ENCODE data around the gene MXI1. TPM values are rescaled to one million over a fixed set of nuclear protein-coding genes. Genes with fewer than 3 reads are reported as not detected.
A peak's percentile ranks its signal among the peaks of the same experiment; 100 is the strongest.

Gene MXI1
- total and polyA plus RNA-seq, 2 donors (not counting 1 experiment from before 2014, with no cell fraction given) = 12.0 to 32.4 TPM

- H3K79me2 ChIP-seq (ENCODE audit: control insufficient read depth, insufficient read depth, low read length) = peaks cover 35% of the 10 kb centered on the region
- TF ChIP-seq CTCF (IDR thresholded peaks at IDR 0.05) (no peak), EZH2 (IDR thresholded peaks at IDR 0.05; ENCODE audit: borderline replicate concordance, insufficient read depth, low read depth, low read length, poor library complexity, severe bottlenecking) (no peak)
- peak overlapping the region; percentile 74 for H3K9ac ChIP-seq (ENCODE audit: low read length)
- peak; percentile 38 for ATAC-seq (ENCODE audit: low read depth)
- peaks cover 7% of the 10 kb centered on the region for H4K20me1 ChIP-seq (ENCODE audit: control insufficient read depth, insufficient read depth, low read length, poor library complexity, severe bottlenecking)
- H3K27ac ChIP-seq (ENCODE audit: low read length in 2 of 2) = peak overlapping the region; percentile 79 to 84
- H3K4me3 ChIP-seq (ENCODE audit: control extremely low read depth in 1 of 5, extremely low read depth in 1 of 5, insufficient read depth in 1 of 5, low read depth in 2 of 5, low read length in 4 of 5) = peak overlapping the region; percentile 2 to 90 (median 77)
- H3K4me1 ChIP-seq (ENCODE audit: control insufficient read depth in 2 of 2, insufficient read depth in 2 of 2, low read length in 2 of 2) = peaks cover 14 to 16% of the 10 kb centered on the region in 2 donors
- DNase-seq = peak; percentile 92
- Mint-ChIP-seq H3K9me3 (ENCODE audit: insufficient read depth) (no peaks in the 10 kb centered on the region), H3K4me1 (peaks cover 29% of the 10 kb centered on the region), H3K27ac (peak overlapping the region; percentile 84), H3K4me3 (peak overlapping the region; percentile 97), H3K27me3 (peaks cover 3% of the 10 kb centered on the region)
- peaks cover under 1 to 6% of the 10 kb centered on the region in 2 experiments for H3K36me3 ChIP-seq (replicated peaks in 1 of 2; ENCODE audit: control extremely low read depth in 1 of 2, control insufficient read depth in 1 of 2, extremely low read depth in 1 of 2, insufficient read depth in 2 of 2, low read length in 1 of 2)
- peak overlapping the region; percentile 95 for H3K4me2 ChIP-seq (replicated peaks; ENCODE audit: low read depth, low read length, poor library complexity, severe bottlenecking)
- intact Hi-C loops (cut with micrococcal nuclease) = loop anchor here (1.0 to 10.0 kb wide), 11 partner anchors 52 to 638 kb away; partner anchors contain the start of genes ADD3, SMC3 and XPNPEP1
- CTCF ChIA-PET = interaction anchor here (1.0 to 8.1 kb wide), 2 partner anchors 18 to 89 kb away, joined by 4 to 116 read pairs; partner anchors contain the start of gene MXI1
- WGBS (ENCODE audit: insufficient coverage) = 0% methylated on average over 37 of the region's 71 CpGs
- H3K27me3 ChIP-seq (replicated peaks in 1 of 4; ENCODE audit: control extremely low read depth in 1 of 4, control insufficient read depth in 3 of 4, insufficient read depth in 4 of 4, low read length in 3 of 4) = peaks cover 0 to 5% (median 2%) of the 10 kb centered on the region in 4 experiments
- peak overlapping the region; percentile 80 for H2AFZ ChIP-seq (ENCODE audit: insufficient read depth, low read depth, low read length, poor library complexity, severe bottlenecking)
- H3K9me3 ChIP-seq (ENCODE audit: control extremely low read depth in 1 of 3, control insufficient read depth in 2 of 3, insufficient read depth in 1 of 3, low read length in 2 of 3) = no peaks in the 10 kb centered on the region
- POLR2A ChIA-PET = interaction anchor here (0.6 to 3.5 kb wide), 8 partner anchors 14 to 862 kb away, joined by 3 to 57 read pairs (median 6); partner anchors contain the start of genes SHOC2 and SMNDC1
These were observed 19.7 kb downstream of the MXI1 start for GRCh38 chr10:110226926-110227641.
